Right lung (tissue), 5 donors: ENCODE measurements around the gene CGREF1. TPM values are rescaled to one million over a fixed set of nuclear protein-coding genes. Genes with fewer than 3 reads are reported as not detected.

Experiments used
- DNase-seq, 2 donors: peaks; one replicate each; pipeline ENCODE4 v3.0.0-alpha.2; 2013
- polyA plus RNA-seq, 5 donors: library from polyadenylated mRNA; unstranded; fragments of 120-200 nt; gene quantifications; one replicate each; pipeline versions ENCODE4 v1.2.1 to v1.2.3, GENCODE V29; 2013; ENCODE audit warnings: inconsistent platforms in 1 of 5, low replicate concordance in 1 of 5; ENCODE audit not compliant: insufficient read length in 5 of 5, insufficient read depth in 1 of 5

Gene CGREF1
- polyA plus RNA-seq, 5 donors = 0.28 to 0.55 (median 0.41) TPM

DNA sequence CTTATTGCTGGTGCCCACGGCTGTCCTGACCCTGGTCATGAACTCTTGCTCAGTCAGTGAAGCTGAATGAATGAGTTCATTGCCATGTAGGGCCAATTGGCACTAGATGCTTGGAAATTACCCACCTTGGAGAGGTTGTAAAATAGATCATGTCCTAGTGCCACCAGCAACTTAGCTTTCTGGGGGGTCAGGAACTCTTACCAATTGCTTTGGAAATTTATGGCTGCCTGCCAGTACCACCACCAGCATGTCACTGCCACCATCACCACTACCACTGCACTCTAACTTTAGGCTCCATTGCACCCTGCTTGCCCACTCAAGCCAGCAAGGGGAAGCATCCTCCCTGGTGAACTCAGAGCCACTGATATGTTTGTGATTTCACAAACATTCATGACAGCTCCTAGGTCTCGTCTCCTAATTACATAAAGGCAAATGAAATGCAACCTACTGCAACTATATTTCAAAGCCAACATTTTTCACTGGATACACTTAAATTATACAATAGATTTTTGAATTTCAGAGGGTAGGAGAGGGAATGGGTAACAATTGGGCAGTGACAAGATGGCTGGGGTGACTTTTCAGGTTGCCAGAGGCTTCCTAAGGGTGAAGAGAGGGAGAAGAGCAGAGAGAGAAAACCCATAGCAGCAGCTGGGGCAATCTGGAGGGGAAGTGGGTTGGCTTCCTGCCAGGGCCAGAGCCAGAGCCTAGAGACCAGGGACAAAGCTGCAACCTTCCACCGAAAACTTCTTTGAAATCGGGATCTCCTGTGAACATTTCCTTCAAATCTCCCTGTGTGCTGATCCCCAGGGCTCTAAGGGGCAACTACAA lies 44.0 kb downstream of the CGREF1 start:
- DNase-seq = peak; percentile 69 to 74

DNA sequence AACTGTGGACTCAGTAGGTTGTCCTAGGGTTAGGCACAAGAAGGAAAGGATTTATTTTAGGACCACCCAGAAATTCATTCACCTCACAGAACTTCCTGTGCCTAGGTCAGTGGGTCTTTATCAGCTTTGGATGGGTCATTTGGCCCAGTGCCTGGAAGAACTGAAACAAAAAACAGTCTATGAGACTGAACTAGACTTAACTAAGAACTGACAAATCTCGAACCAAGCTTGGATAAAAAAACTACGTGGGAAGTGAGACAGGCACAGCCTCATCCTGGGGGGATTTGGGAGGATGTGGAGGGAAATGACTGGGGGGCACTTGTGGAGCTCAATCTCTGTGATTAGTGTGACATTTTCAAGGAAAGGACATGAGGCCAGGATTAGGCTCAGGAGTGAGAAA lies 45.1 kb downstream of the CGREF1 start:
- no peak for DNase-seq

DNA sequence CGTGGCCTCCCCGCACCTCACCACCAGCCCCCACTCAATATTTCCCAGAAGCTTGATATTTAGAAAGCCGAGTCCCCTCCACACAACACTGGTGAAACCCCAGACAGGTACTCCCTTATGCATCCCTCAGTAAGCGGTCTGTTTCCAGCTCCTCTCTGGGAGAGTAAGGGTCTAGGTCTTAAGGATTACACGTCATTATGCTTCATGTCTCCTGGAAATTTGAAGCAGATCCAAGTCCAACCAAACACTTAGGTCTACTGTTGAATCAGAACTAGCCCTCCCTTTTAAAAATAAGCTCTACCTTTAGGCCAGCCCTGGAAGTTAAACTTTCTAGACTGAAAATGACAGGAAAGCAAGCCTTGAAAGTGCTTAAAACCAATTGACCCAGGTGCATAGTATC lies 46.0 kb downstream of the CGREF1 start:
- DNase-seq = no peak

- DNase-seq = peak; percentile 93 to 96
These were observed 46.7 kb downstream of the CGREF1 start for GRCh38 chr2:27071990-27072830.

DNA sequence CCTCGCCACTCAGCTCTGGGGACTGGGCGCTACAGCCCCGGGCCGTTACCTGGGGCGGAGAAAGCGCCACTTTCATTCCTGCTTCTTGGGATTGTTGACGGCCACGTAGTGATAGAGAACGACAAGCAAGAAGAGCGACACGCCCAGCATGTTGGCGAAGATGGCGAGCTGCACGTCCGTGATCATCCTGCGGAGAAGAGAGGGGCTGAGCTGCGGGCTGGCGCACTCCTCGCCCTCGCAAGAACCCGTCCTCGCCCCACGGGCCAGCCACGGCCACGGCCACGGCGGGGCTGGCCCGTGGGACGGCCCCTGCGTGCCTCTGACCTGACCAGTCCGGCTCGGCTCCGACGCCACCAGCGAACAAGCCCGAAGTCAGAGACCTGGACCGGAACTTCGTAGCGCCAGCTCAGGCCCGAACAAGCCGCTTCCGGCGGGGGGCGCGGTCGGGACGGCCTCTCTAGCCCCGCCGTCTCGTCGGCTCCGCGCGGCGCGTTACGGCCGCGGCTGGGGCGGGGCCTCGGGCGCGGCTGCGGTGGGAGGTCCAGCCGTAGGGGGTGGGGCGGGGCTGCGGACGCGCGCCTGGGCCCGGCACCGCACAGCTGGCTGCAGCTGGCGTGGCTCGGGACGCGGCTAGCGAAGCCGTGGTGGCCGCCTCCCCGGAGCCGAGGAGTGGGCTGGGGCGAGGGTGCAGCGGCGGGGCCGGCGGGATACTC lies 47.5 kb downstream of the CGREF1 start, which contains the start of gene OST4:
OST4 (minus strand) TSS at position 378 of the 713 bp plus-strand sequence.
- DNase-seq = peak; percentile 95 to 96

- DNase-seq = no peak
These were observed 48.2 kb downstream of the CGREF1 start for GRCh38 chr2:27070653-27071276.

DNA sequence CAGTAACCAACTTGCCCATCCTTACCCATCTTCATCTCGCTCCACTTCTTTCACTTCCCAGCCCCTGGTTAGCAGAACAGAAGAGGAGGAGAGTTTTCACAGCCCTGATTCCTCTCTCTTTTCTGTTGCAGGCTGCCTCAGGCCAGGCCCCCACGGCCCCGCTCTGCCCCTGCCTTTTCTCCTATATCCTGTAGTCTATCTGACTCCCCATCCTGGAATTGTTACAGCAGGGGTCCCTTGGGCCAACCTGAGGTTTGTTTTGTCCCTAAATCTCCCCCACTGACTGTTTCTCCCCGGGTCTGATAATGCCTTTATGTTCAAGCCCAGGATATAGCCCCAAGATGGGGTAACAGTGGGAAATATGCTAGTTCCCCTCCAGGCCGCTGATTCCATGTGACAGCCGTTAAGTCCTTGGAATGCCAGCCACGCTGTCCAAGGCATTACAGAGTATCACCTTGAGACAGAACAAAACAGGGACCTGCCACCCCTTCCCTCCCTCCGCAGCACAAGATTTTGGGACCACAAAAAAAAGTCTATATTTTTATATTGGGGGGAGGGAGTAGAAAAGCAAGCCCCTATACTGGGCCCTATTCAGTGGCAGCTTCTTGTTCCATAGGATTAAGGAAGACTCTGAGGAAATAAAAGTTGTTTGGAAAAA lies 48.8 kb downstream of the CGREF1 start:
- no peak for DNase-seq

- no peak for DNase-seq
These were observed 49.5 kb downstream of the CGREF1 start for GRCh38 chr2:27069436-27069835.

GRCh38 chr2:27067385-27067784 lies 51.5 kb downstream of the CGREF1 start:
- no peak for DNase-seq

DNA sequence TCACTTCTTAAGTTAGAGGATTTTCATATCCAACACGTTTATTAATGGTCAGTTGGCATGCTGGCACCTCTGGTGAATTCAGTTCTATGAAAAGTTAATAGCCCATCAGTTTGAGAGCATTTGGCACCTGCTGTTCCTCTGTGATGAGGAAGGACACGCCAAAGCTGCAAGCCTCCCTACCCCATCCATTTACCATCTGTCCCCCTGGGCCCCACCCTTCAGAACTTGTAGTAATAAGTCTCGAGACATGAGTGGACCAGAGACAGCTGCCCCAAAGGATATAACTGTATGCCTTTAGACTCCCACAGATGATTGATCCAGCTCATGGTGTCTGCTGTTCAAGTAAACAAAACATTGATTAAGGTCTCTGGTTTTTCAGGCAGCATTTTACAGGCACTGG lies 53.8 kb downstream of the CGREF1 start:
- DNase-seq = no peak

DNA sequence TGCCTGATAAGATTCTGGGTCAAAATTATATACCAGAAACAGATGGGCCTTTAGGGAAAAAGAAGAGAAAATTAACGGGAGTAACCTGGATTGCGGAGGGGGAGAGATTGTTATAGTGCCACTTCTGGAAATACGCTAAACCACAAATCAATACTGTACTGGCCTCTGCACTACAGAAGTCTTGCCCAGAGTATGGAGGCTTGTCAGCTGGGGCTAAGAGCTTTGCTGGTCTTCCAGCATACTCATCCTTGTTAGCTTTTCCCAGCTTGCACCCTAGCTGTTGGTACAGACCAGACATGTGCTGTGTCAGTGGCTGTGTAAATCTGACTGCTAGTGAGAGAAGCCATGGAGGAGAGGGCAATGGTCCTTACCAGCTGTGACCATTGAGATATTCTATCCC lies 58.6 kb downstream of the CGREF1 start:
- DNase-seq = no peak

- no peak for DNase-seq
These were observed 59.6 kb downstream of the CGREF1 start for GRCh38 chr2:27059141-27059820.

- no peak for DNase-seq
These were observed 60.7 kb downstream of the CGREF1 start for GRCh38 chr2:27058210-27058609.

DNA sequence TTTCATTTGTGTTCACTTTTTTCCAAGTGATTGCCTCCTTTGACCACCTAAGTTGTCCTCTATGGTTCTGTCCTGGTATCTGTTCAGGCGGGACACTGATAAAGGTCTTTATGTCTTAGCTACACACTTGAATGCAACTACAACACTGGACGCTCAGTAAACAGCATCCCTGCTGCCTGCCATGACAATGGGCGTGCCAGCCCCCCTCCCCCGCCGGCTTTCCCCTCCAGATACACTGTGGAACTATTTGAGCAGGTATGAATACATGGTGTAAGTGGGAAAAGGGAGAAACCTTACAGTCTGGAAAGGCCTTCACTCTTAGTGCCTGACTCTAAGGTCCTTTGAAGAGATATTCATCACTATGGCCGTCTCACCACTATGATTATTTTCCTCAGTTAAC lies 61.7 kb downstream of the CGREF1 start:
- DNase-seq = no peak

DNA sequence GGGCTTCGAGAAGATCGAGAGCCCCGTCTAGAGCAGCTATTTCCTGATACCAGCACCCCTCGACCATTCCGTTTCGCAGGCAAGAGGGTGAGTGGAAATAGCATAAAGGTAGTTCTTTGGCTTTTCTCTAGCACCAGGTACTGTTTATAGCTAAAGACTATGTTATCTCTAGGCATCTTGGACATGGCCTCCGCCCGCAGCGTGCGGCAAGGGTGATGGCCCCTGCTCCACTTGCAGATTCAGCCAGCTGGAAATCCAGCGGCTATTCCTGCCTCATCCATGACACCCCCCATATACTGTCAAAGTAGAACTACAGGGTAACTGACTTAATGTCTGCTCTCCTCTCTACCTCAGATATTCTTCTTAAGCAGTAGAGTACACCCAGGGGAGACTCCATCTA lies 64.2 kb downstream of the CGREF1 start:
- DNase-seq = no peak

GRCh38 chr2:27053776-27054175 lies 65.2 kb downstream of the CGREF1 start:
- no peak for DNase-seq

DNA sequence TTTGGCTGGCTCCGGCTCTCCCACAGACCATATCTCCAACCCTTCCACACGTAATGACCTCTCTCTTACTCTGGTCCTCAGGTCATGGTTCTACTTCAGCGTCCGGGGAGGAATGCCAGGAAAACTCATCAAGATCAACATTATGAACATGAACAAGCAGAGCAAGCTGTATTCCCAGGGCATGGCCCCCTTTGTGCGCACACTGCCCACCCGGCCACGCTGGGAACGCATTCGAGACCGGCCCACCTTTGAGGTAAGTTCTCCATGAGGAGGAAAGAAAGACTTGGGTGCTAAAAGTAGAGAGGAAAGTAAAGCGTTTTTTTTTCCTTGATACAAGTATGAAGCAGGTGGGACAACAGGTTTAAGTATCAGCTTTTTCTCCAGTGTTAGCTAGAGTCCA lies 65.6 kb downstream of the CGREF1 start:
- DNase-seq = no peak

- no peak for DNase-seq
These were observed 66.9 kb downstream of the CGREF1 start for GRCh38 chr2:27051902-27052645.

GRCh38 chr2:27050996-27051901 lies 67.7 kb downstream of the CGREF1 start, which contains the start of gene AGBL5:
Gene AGBL5, plus strand, starts transcription at chr2:27051668. Its CDS starts 1,291 bp downstream, at chr2:27052959.
- peak; percentile 90 to 95 for DNase-seq
